Thoracic aorta (tissue), 2 donors: ENCODE measurements around the gene TIMM21. TPM values are rescaled to one million over a fixed set of nuclear protein-coding genes. Genes with fewer than 3 reads are reported as not detected.

ENCODE experiments used
- ATAC-seq: fragments of 150-250 bp; one replicate; pipeline ENCODE4 v1.8.0; 2017; ENCODE audit warnings: low read depth; ENCODE audit not compliant: insufficient number of reproducible peaks, low FRiP score
- DNase-seq: peaks from one replicate; pipeline ENCODE4 v3.0.0-alpha.2; 2020; ENCODE audit warnings: low spot score
- H3K27ac ChIP-seq, 2 donors: fragments of 200-600 bp; sonication (generic); 1 replicate in 1 of 2; 2 replicates in 1 of 2; pipeline ENCODE4 v1.5.1; 2016; ENCODE audit warnings: mild to moderate bottlenecking in 2 of 2, moderate library complexity in 2 of 2
- H3K27me3 ChIP-seq: fragments of 200-600 bp; sonication (generic); replicated peaks from 2 replicates; pipeline ENCODE4 v1.6.0; 2016; ENCODE audit warnings: mild to moderate bottlenecking; ENCODE audit not compliant: insufficient read depth
- H3K36me3 ChIP-seq: fragments of 200-600 bp; sonication (generic); one replicate; pipeline ENCODE4 v1.5.1; 2016
- H3K4me1 ChIP-seq, 2 donors: fragments of 200-600 bp; sonication (generic); 1 replicate in 1 of 2; 2 replicates in 1 of 2; pipeline versions ENCODE4 v1.5.1 to v1.6.0; 2016; ENCODE audit warnings: low read depth in 2 of 2, mild to moderate bottlenecking in 1 of 2; ENCODE audit not compliant: control insufficient read depth in 1 of 2
- H3K4me3 ChIP-seq: fragments of 200-600 bp; sonication (generic); 2 replicates; pipeline ENCODE4 v1.5.1; 2016; ENCODE audit warnings: mild to moderate bottlenecking
- H3K9me3 ChIP-seq: fragments of 200-600 bp; sonication (generic); 2 replicates; pipeline ENCODE4 v1.5.1; 2016
- CTCF ChIP-seq: fragments of 200-600 bp; sonication (generic); IDR thresholded peaks from one replicate; pipeline ENCODE4 v1.5.1; 2019; ENCODE audit warnings: antibody characterized with exemption
- total RNA-seq, 2 donors: library from RNA; depleted of rRNA; stranded (reverse); fragments of >200 nt; gene quantifications; one replicate each; pipeline versions ENCODE4 v1.1.0 to v1.2.3, GENCODE V29; 2016

The TIMM21 gene
- total RNA-seq, 2 donors from 2014 or later: 14.5 to 34.5 TPM

DNA sequence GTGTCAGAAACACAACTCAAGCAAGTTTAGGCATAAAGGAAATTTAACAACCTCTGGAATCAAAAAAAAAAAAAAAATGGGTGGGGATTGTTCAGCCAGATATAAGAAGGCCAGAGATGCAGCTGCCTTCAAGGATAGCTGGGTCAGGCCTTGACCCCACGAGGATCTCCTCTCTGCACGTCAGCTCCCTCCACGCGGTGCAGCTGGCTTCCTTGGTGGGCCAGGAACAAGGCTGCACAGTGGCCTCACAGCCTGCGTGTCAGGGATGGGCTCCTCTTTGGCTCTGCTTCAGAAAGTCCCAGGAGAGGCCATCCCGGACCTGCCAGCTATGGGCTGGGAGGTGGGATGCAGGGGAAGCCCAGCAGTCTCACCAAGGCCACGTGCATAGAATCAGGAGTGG lies 55.5 kb downstream of the TIMM21 start:
- Histone ChIP-seq H3K36me3 (no peaks in the 10 kb centered on the region), H3K4me3 (no peak overlapping the region), H3K4me1 (no peaks in the 10 kb centered on the region), H3K9me3 (no peaks in the 10 kb centered on the region), H3K27me3 (no peaks in the 10 kb centered on the region), H3K27ac (no peak overlapping the region)
- ATAC-seq: no peak
- no peak for TF ChIP-seq CTCF
- no peak for DNase-seq

DNA sequence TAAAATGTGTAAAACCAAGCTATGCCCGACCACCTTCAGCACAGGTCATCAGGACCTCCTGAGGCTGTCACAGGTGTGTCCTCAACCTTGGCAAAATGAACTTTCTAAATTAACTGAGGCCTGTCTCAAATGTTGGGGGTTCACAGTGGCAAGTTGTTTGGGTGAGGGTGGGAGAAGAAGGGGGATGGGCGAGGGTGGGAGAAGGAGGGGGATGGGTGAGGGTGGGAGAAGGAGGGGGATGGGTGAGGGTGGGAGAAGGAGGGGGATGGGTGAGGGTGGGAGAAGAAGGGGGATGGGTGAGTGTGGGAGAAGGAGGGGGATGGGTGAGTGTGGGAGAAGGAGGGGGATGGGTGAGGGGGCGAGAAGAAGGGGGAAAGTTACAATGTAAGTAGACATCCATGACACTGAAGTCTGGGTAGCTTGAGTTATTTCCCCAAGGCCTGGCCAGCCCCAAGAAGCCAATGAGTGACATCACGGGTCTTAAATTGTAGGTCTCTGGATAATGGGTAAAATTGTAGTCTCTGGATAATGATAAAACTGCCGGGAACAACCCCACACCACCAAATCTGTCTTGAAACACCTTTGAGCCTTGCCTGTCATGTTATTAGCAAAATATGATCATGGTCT lies 56.3 kb downstream of the TIMM21 start:
- H3K27ac ChIP-seq: no peak overlapping the region
- no peak overlapping the region for H3K4me3 ChIP-seq
- H3K36me3 ChIP-seq: no peaks in the 10 kb centered on the region
- TF ChIP-seq CTCF: no peak
- no peaks in the 10 kb centered on the region for H3K27me3 ChIP-seq
- no peaks in the 10 kb centered on the region for H3K4me1 ChIP-seq
- no peak for DNase-seq
- H3K9me3 ChIP-seq: no peaks in the 10 kb centered on the region
- no peak for ATAC-seq

Other genes with a start within 250 kb of the TIMM21 start
- 1 to 10 TPM in 1 of 2 donors, not detected in 1; 1.8 TPM for gene FBXO15, start 689 bp upstream of the TIMM21 start, total RNA-seq
- gene CYB5A, start 143.4 kb downstream of the TIMM21 start, total RNA-seq: 100 to 1,000 TPM in 1 of 2 donors, 10 to 100 TPM in 1; 57.0 to 121 TPM
- gene C18orf63, start 167.3 kb downstream of the TIMM21 start, total RNA-seq: not detected